ENCODE results near the gene UQCRHL.
"Not testable (repeated sequence)": the region's sequence is repeated elsewhere in the genome, so short reads cannot be mapped to it uniquely, and the experiment has no call there.

Gene UQCRHL

DNA sequence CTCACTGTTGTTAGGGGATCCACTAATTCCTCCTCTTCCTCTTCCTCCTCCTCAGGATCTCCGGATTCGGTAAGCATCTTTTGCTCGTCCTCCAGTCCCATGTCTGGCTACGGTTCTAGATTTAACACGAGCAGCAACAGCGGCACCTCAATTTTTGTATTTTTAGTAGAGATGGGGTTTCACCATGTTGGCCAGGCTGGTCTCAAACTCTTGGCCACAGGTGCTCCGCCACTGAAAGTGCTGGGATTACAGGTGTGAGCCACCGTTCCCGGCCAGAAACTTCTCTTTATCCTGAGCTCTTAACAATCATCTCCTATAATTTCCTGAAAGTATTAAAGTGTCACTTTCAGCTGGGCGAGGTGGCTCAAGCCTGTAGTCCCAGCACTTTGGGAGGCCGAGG lies at the start of gene UQCRHL:
Gene UQCRHL (minus strand): TSS at position 101 of the 400 bp plus-strand sequence. CDS start 0 bp downstream, at position 101.
- peaks cover 4 to 13% (median 9%) of the 10 kb centered on the region in 10 experiments; a peak in 18 of 20 replicates for H3K4me1 ChIP-seq
- not testable (repeated sequence) for H3K9ac ChIP-seq; H3K4me2 ChIP-seq; H3K4me3 ChIP-seq; H3K27ac ChIP-seq; H3K36me3 ChIP-seq; H4K20me1 ChIP-seq; H3K9me3 ChIP-seq (replicated peaks in 1 of 11)
- peaks cover 0 to 14% (median 0%) of the 10 kb centered on the region in 11 experiments; a peak in 3 of 22 replicates for H3K27me3 ChIP-seq

DNA sequence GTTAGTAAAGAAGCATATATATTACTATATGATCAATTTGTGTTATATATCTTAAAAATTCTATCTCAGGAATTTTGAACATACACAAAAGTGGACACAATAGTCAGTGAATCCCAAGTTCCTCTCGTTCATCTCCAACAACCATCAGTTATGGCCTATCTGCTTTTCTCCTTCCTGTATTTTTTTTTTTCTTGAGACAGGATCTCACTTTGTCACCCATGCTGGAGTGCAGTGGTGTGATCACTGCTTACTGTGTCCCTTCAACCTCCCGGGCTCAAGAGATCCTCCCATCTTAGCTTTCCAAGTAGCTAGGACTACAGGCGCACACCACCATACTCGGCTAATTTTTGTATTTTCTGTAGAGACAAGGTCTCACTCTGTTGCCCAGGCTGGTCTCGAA lies 49.4 kb upstream of the UQCRHL start:
- peak overlapping the region in 4 of 11 experiments; percentile 9 to 51 (median 40); a peak in 5 of 22 replicates for H3K4me2 ChIP-seq
- H3K4me3 ChIP-seq, result no peak overlapping the region
- peaks cover 88 to 100% (median 100%) of the 10 kb centered on the region in 11 experiments for H4K20me1 ChIP-seq
- H3K4me1 ChIP-seq, result peaks cover 26 to 76% (median 41%) of the 10 kb centered on the region in 10 experiments
- H3K9me3 ChIP-seq (replicated peaks in 1 of 11), result no peaks in the 10 kb centered on the region
- TF ChIP-seq Cebpa-rat (IDR thresholded peaks at IDR 0.05), result no peak
- peaks cover 0 to 41% (median 24%) of the 10 kb centered on the region in 11 experiments; a peak in 12 of 22 replicates for H3K36me3 ChIP-seq
- H3K9ac ChIP-seq, result no peak overlapping the region
- H3K27me3 ChIP-seq, result no peaks in the 10 kb centered on the region
- H3K27ac ChIP-seq, result no peak overlapping the region

DNA sequence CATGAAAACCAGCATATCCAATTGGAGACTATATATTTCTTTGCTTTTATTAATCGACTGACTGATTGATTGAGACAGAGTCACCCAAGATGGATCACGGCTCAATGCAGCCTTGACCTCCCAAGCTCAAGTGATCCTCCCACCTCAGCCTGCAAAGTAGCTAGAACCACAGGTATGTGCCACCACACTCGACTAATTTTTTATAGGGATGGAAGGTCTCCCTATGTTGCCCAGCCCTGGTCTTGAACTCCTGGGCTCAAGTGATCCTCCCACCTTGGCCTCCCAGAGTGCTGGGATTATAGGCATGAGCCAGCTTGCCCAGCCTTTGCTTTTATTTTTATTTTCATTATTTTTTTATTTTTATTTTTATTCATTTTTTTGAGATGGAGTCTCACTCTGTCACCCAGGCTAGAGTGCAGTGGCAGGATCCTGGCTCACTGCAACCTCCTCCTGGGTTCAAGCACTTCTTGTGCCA lies 45.4 kb upstream of the UQCRHL start:
- no peak overlapping the region for H3K4me3 ChIP-seq
- H3K9ac ChIP-seq, result peak overlapping the region in 2 of 11 experiments; percentile 28 to 99; a peak in 2 of 22 replicates
- H3K4me1 ChIP-seq, result peaks cover 41 to 73% (median 49%) of the 10 kb centered on the region in 10 experiments
- H3K9me3 ChIP-seq (replicated peaks in 1 of 11), result no peaks in the 10 kb centered on the region
- no peaks in the 10 kb centered on the region for H3K27me3 ChIP-seq
- no peak for TF ChIP-seq Cebpa-rat (IDR thresholded peaks at IDR 0.05)
- H3K36me3 ChIP-seq, result peaks cover 0 to 28% (median 16%) of the 10 kb centered on the region in 11 experiments; a peak in 11 of 22 replicates
- peaks cover 63 to 100% (median 86%) of the 10 kb centered on the region in 11 experiments; a peak in 21 of 22 replicates for H4K20me1 ChIP-seq
- peak overlapping the region; percentile 86 to 98 (median 90) for H3K4me2 ChIP-seq
- H3K27ac ChIP-seq, result peak overlapping the region in 1 of 11 experiments; percentile 53; a peak in 2 of 22 replicates

DNA sequence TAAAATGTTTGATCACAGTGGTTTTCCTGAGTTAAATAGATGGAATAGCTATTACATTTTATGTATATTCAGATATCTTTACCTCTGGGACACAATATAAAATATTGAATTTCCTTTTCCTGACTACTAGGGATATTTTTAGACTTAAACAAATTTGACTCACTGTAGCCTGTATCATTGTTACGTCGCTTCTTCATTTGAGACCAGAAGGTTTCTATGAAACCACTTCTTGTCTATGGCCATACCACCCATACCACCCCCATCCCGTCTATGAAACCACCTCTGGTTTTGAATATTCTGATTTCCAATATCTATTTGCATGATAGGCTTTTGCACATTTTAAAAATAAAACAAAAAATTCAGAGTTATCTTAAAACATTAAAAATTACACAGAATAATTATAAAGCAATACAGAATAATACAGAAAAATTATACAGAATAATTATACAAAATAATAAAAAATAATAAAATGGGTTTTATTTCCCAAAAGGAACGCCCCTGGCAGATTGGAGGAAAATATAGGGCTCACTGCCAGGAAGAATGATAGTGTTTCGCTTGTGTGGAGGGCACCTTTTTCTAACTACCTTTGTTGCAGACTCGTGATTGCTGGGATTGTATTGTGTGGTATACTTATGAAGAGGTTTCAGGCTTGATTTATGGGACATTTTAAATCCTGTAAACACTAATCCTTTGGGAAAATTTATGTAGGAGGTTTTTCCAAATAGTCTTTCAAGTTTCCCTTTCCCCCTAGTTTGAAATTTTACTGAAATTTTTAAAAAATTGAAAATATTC lies 44.8 kb upstream of the UQCRHL start:
- Histone ChIP-seq H3K27ac (peak overlapping the region in 10 of 11 experiments; percentile 43 to 100 (median 98); a peak in 18 of 22 replicates), H3K9me3 (replicated peaks in 1 of 11) (no peaks in the 10 kb centered on the region), H3K4me3 (peak overlapping the region in 5 of 10 experiments; percentile 20 to 97 (median 89); a peak in 7 of 20 replicates), H3K4me2 (peak overlapping the region; percentile 86 to 98 (median 90); a peak in 21 of 22 replicates), H3K27me3 (no peaks in the 10 kb centered on the region), H3K36me3 (peaks cover 0 to 27% (median 16%) of the 10 kb centered on the region in 11 experiments; a peak in 11 of 22 replicates), H3K9ac (peak overlapping the region; percentile 54 to 100 (median 99); a peak in 19 of 22 replicates), H3K4me1 (peaks cover 38 to 67% (median 46%) of the 10 kb centered on the region in 10 experiments), H4K20me1 (peaks cover 59 to 94% (median 80%) of the 10 kb centered on the region in 11 experiments; a peak in 21 of 22 replicates)
- TF ChIP-seq Cebpa-rat (IDR thresholded peaks at IDR 0.05), result no peak

DNA sequence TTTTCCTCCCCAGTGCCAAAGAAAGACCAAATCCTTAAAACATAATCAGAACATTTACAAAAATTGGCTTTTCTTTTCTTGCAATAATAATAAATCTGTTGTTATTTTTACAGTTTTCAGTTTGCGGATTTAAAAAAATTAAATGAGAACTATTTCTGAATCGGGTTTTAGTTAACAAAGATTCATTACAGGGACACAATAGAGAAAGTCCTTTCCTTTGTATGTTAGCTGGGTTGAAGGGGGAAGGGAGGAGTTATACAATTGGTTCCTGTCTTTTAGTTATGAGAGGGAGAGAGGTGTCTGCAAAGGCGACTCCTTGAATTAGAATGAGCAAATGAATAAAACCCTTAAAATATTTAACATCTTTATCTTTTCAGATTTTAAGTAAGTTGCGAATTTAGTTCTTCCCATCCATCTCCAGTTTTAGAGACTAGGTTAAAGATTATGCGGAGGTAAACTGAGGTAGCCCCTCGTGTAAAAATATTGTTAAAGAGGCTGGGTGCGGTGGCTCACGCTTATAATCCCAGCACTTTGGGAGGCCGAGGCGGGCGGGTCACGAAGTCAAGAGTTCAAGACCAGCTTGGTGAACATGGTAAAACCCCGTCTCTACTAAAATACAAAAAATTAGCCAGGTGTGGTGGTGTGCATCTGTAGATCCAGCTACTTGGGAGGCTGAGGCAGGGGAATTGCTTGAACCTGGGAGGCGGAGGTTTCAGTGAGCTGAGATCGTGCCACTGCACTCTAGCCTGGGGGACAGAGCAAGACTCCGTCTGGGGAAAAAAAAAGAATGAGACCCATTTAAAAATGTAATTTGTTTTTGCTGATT lies 44.0 kb upstream of the UQCRHL start:
- Histone ChIP-seq H3K36me3 (peaks cover 0 to 27% (median 13%) of the 10 kb centered on the region in 11 experiments; a peak in 11 of 22 replicates), H4K20me1 (peaks cover 52 to 86% (median 72%) of the 10 kb centered on the region in 11 experiments; a peak in 21 of 22 replicates), H3K27me3 (no peaks in the 10 kb centered on the region), H3K9ac (peak overlapping the region; percentile 57 to 100 (median 99); a peak in 21 of 22 replicates), H3K27ac (peak overlapping the region; percentile 4 to 100 (median 98); a peak in 19 of 22 replicates), H3K4me1 (peaks cover 44 to 63% (median 49%) of the 10 kb centered on the region in 10 experiments), H3K4me3 (peak overlapping the region in 8 of 10 experiments; percentile 3 to 99 (median 94); a peak in 15 of 20 replicates), H3K4me2 (peak overlapping the region; percentile 86 to 98 (median 90)), H3K9me3 (replicated peaks in 1 of 11) (no peaks in the 10 kb centered on the region)
- TF ChIP-seq Cebpa-rat (IDR thresholded peaks at IDR 0.05), result no peak

DNA sequence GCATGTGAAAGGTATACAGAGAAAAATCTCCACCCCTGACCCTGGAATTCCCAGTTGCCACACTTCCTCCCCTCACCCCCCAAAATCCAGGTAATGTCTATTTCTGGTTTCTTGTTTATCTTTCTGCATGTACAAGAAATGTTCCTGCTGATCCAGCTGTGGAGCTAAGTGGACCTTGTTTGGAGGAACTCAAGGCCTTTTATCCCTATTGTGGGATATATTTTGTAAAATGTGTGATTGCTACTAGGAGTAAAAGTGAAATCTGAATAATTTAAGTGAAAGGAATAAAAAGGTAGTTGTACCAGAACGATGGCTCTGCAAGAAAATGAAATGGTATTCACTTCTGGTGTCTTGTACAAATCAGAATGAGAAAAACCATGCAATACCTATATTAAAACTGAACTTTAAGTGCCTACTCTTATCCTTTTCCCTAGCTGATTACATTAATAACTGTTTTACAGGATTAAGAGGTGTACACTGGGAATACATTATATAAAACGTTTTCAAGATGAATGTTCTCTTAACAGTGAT lies 43.1 kb upstream of the UQCRHL start:
- Histone ChIP-seq H3K4me3 (peak overlapping the region; percentile 89 to 100 (median 98)), H3K27ac (peak overlapping the region in 10 of 11 experiments; percentile 92 to 100 (median 99); a peak in 21 of 22 replicates), H4K20me1 (peaks cover 43 to 77% (median 63%) of the 10 kb centered on the region in 11 experiments; a peak in 21 of 22 replicates), H3K36me3 (peaks cover 0 to 27% (median 13%) of the 10 kb centered on the region in 11 experiments; a peak in 11 of 22 replicates), H3K9ac (peak overlapping the region; percentile 94 to 100 (median 99)), H3K9me3 (replicated peaks in 1 of 11) (no peaks in the 10 kb centered on the region), H3K27me3 (no peaks in the 10 kb centered on the region), H3K4me2 (peak overlapping the region; percentile 86 to 98 (median 90)), H3K4me1 (peaks cover 52 to 63% (median 55%) of the 10 kb centered on the region in 10 experiments)
- TF ChIP-seq Cebpa-rat (IDR thresholded peaks at IDR 0.05), result no peak

DNA sequence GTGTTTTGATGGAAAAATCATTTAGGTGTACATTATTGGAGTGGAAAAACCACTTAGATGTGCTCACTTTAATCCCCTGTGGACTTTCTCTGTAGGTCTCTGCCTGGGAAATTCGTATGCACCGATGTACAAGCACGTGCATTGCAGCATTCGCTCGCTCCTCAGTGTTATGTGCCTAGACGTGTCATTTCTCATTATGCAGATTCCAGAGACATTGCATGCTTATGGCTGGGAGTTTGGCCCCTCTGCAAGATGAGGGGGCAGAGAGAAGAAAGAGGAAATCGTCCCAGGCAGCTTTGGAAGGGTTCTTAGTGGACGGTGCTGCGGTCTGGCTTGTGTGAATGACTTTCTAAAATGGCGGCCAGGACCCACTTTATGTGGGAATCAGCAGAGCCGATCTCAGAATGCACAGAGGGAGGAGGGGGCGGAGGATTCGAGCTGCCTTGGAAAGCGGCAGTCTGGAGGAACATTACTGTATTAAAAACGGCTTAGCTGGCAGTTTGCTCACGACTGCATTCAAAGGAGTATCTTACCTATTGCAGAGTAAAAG lies 42.4 kb upstream of the UQCRHL start:
- no peak for TF ChIP-seq Cebpa-rat (IDR thresholded peaks at IDR 0.05)
- Histone ChIP-seq H3K4me3 (peak overlapping the region; percentile 89 to 100 (median 98)), H3K4me2 (peak overlapping the region; percentile 86 to 98 (median 90)), H3K36me3 (peaks cover 0 to 24% (median 13%) of the 10 kb centered on the region in 11 experiments; a peak in 11 of 22 replicates), H3K27me3 (no peaks in the 10 kb centered on the region), H3K4me1 (peaks cover 59 to 69% (median 61%) of the 10 kb centered on the region in 10 experiments), H3K9me3 (replicated peaks in 1 of 11) (no peaks in the 10 kb centered on the region), H4K20me1 (peaks cover 37 to 71% (median 56%) of the 10 kb centered on the region in 11 experiments; a peak in 21 of 22 replicates), H3K27ac (peak overlapping the region; percentile 90 to 100 (median 99); a peak in 21 of 22 replicates), H3K9ac (peak overlapping the region; percentile 94 to 100 (median 99))
